Endothelial cell of umbilical vein (primary cell): ENCODE data around the gene CPED1.

Experiments used
- CTCF ChIP-seq, 2 donors: IDR thresholded peaks; 1 replicate in 1 of 2; 2 replicates in 1 of 2; pipeline ENCODE4 v1.5.1; 2011; ENCODE audit warnings: low read length in 2 of 2, mild to moderate bottlenecking in 2 of 2, moderate library complexity in 2 of 2, control low read depth in 1 of 2, inconsistent platforms in 1 of 2, low read depth in 1 of 2; ENCODE audit not compliant: insufficient read depth in 1 of 2; ENCODE audit errors: extremely low read depth in 1 of 2
- GATA2 ChIP-seq: IDR thresholded peaks from 2 replicates; pipeline ENCODE4 v1.7.0; 2011; ENCODE audit warnings: low read depth, mild to moderate bottlenecking, moderate library complexity, mixed read lengths, low read length; ENCODE audit not compliant: insufficient read length, insufficient read depth

- TF ChIP-seq GATA2 (no peak), CTCF (IDR thresholded peaks at IDR 0.05; ENCODE audit: extremely low read depth in 1 of 2, insufficient read depth in 1 of 2, low read depth in 1 of 2, low read length in 2 of 2) (no peak)
These were observed 10.6 kb downstream of the CPED1 start for GRCh38 chr7:120998996-120999565.
